T follicular helper cell (primary cell): ENCODE measurements around the gene ZBTB7B.

Experiments used
- DNase-seq: peaks from one replicate; pipeline ENCODE4 v3.0.0-alpha.2; 2020; ENCODE audit warnings: low read depth
- total RNA-seq, 2 experiments: gene quantifications; one replicate each; lab custom pipeline; 2026; lab: John Stamatoyannopoulos, UW

The ZBTB7B gene
- total RNA-seq, result 70.7 to 100.0 reads per million in 2 experiments

GRCh38 chr1:155002464-155003226, at the start of gene ZBTB7B:
Gene ZBTB7B, plus strand, starts transcription at chr1:155002802. Its CDS starts 11,859 bp downstream, at chr1:155014661.
- DNase-seq, result no peak

GRCh38 chr1:154953611-154954038, 49.0 kb upstream of the ZBTB7B start:
- DNase-seq, result no peak

- no peak for DNase-seq
Observed at GRCh38 chr1:154954541-154954940, 48.1 kb upstream of the ZBTB7B start.

GRCh38 chr1:154955039-154955717, 47.4 kb upstream of the ZBTB7B start:
- peak; percentile 95 for DNase-seq

- peak; percentile 79 for DNase-seq
Observed at GRCh38 chr1:154955718-154956543, 46.7 kb upstream of the ZBTB7B start, which contains the start of gene PBXIP1. Gene PBXIP1, minus strand, starts transcription at chr1:154956099. Its CDS starts 2,378 bp downstream, at chr1:154953721.

GRCh38 chr1:154956544-154956941, 46.1 kb upstream of the ZBTB7B start:
- DNase-seq, result no peak

GRCh38 chr1:154957091-154957657, 45.4 kb upstream of the ZBTB7B start:
- DNase-seq, result no peak

- no peak for DNase-seq
Observed at GRCh38 chr1:154958036-154958435, 44.6 kb upstream of the ZBTB7B start.

- DNase-seq, result no peak
Observed at GRCh38 chr1:154958681-154959425, 43.7 kb upstream of the ZBTB7B start.

GRCh38 chr1:154959426-154959780, 43.2 kb upstream of the ZBTB7B start:
- no peak for DNase-seq

GRCh38 chr1:154960446-154961136, 42.0 kb upstream of the ZBTB7B start:
- no peak for DNase-seq

GRCh38 chr1:154961207-154962155, 41.1 kb upstream of the ZBTB7B start, which contains the start of gene PYGO2:
Gene PYGO2, minus strand, starts transcription at chr1:154961782. Its CDS starts 206 bp downstream, at chr1:154961576.
- DNase-seq, result peak; percentile 64

GRCh38 chr1:154962156-154962749, 40.3 kb upstream of the ZBTB7B start:
- DNase-seq, result no peak

- no peak for DNase-seq
Observed at GRCh38 chr1:154962795-154963330, 39.7 kb upstream of the ZBTB7B start.

- no peak for DNase-seq
Observed at GRCh38 chr1:154963643-154964042, 39.0 kb upstream of the ZBTB7B start.

- no peak for DNase-seq
Observed at GRCh38 chr1:154964359-154964758, 38.2 kb upstream of the ZBTB7B start.

- no peak for DNase-seq
Observed at GRCh38 chr1:154966111-154966510, 36.5 kb upstream of the ZBTB7B start.

- DNase-seq, result no peak
Observed at GRCh38 chr1:154967331-154967950, 35.2 kb upstream of the ZBTB7B start.
